ENCODE measurements around the gene COL27A1.
"Not testable (repeated sequence)": the region's sequence is repeated elsewhere in the genome, so short reads cannot be mapped to it uniquely, and the experiment has no call there.

DNA sequence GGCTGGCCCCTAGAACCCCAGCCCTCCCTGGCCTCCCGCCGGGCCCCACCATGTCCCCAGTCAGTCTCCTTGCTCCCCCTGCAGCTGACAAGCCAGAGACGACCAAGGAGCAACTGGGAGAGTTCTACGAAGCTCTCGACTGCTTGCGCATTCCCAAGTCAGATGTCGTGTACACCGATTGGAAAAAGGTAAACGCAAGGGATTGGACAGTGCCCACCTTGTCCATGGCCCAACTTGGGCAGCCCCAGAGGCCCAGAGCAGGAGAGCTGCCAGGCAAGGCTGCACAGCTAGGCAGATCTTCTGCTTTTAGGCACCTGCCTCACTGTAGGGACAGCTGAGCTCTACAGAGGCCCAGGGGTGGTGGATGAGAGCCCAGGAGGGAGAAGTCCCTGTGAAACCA lies 169.6 kb downstream of the COL27A1 start:
- TF ChIP-seq CTCF, EZH2 (IDR thresholded peaks at IDR 0.05): not testable (repeated sequence)
